Activated CD4-positive, alpha-beta T cell treated with anti-CD3 and anti-CD28 coated beads, Interleukin-2, amount 50 U/mL, for 1 hour (primary cell): ENCODE data around the gene PRRC1.
"Not testable (repeated sequence)": the region's sequence is repeated elsewhere in the genome, so short reads cannot be mapped to it uniquely, and the experiment has no call there.

ENCODE experiments used
- DNase-seq: peaks from one replicate; pipeline ENCODE4 v3.0.0-alpha.2; 2020

Gene PRRC1

GRCh38 chr5:127549551-127549950 is 32.1 kb downstream of the PRRC1 start:
- DNase-seq = no peak

GRCh38 chr5:127550652-127551409 is 33.4 kb downstream of the PRRC1 start:
- no peak for DNase-seq

- DNase-seq = no peak
These were observed 34.1 kb downstream of the PRRC1 start for GRCh38 chr5:127551410-127552041.

GRCh38 chr5:127555826-127556225 is 38.4 kb downstream of the PRRC1 start:
- no peak for DNase-seq

- DNase-seq = no peak
These were observed 39.3 kb downstream of the PRRC1 start for GRCh38 chr5:127556609-127557334.

- no peak for DNase-seq
These were observed 40.8 kb downstream of the PRRC1 start for GRCh38 chr5:127558273-127558672.

GRCh38 chr5:127561254-127561653 is 43.8 kb downstream of the PRRC1 start:
- no peak for DNase-seq

GRCh38 chr5:127562252-127562651 is 44.8 kb downstream of the PRRC1 start:
- DNase-seq = no peak

- DNase-seq = no peak
These were observed 45.7 kb downstream of the PRRC1 start for GRCh38 chr5:127563136-127563535.

GRCh38 chr5:127564002-127564769 is 46.7 kb downstream of the PRRC1 start:
- peak; percentile 31 for DNase-seq

GRCh38 chr5:127565586-127566270 is 48.3 kb downstream of the PRRC1 start:
- no peak for DNase-seq

- DNase-seq = no peak
These were observed 49.8 kb downstream of the PRRC1 start for GRCh38 chr5:127567026-127567768.

- DNase-seq = no peak
These were observed 50.7 kb downstream of the PRRC1 start for GRCh38 chr5:127568166-127568565.

GRCh38 chr5:127569471-127569870 is 52.0 kb downstream of the PRRC1 start:
- DNase-seq = not testable (repeated sequence)

- DNase-seq = no peak
These were observed 54.1 kb downstream of the PRRC1 start for GRCh38 chr5:127571314-127572131.

GRCh38 chr5:127572930-127573329 is 55.5 kb downstream of the PRRC1 start:
- no peak for DNase-seq

GRCh38 chr5:127574852-127575679 is 57.6 kb downstream of the PRRC1 start:
- DNase-seq = no peak

GRCh38 chr5:127577458-127577857 is 60.0 kb downstream of the PRRC1 start:
- no peak for DNase-seq

GRCh38 chr5:127580731-127581130 is 63.3 kb downstream of the PRRC1 start:
- DNase-seq = no peak

- DNase-seq = no peak
These were observed 64.0 kb downstream of the PRRC1 start for GRCh38 chr5:127581450-127581849.
